Measurements from ENCODE around the gene PRR30. TPM values are rescaled to one million over a fixed set of nuclear protein-coding genes. Genes with fewer than 3 reads are reported as not detected.

The PRR30 gene
- total RNA-seq, 1 experiment from 2014 or later, result not detected

GRCh38 chr2:27175330-27175729, 36.1 kb upstream of the PRR30 start:
- TF ChIP-seq CTCF (IDR thresholded peaks at IDR 0.05; ENCODE audit: unreplicated experiment), result no peak
- CTCF ChIA-PET, result interaction anchor here (1.1 to 2.4 kb wide), 2 partner anchors 9 to 16 kb away, joined by 3 to 7 read pairs; no protein-coding TSS in a partner anchor
- Mint-ChIP-seq H3K4me1 (ENCODE audit: low read depth, unreplicated experiment) (no peaks in the 10 kb centered on the region), H3K27ac (ENCODE audit: unreplicated experiment) (no peak overlapping the region), H3K27me3 (ENCODE audit: unreplicated experiment) (peaks cover 12% of the 10 kb centered on the region), H3K4me3 (ENCODE audit: low read depth, unreplicated experiment) (no peak overlapping the region), H3K9me3 (ENCODE audit: low read depth, unreplicated experiment) (no peaks in the 10 kb centered on the region), H3K36me3 (ENCODE audit: insufficient read depth, unreplicated experiment) (no peaks in the 10 kb centered on the region)
- no TSS peak for BruUV-seq (replicated peaks)
- DNase-seq, result no peak
- intact Hi-C loops (cut with micrococcal nuclease; ENCODE audit: unreplicated experiment), result no loop called here

- no peaks in the 10 kb centered on the region for H3K36me3 Mint-ChIP-seq (ENCODE audit: insufficient read depth, unreplicated experiment)
- H3K4me1 Mint-ChIP-seq (ENCODE audit: low read depth, unreplicated experiment), result no peaks in the 10 kb centered on the region
- CTCF ChIA-PET, result interaction anchor here (0.7 to 2.4 kb wide), 3 partner anchors 8 to 17 kb away, joined by 3 to 7 read pairs (median 5); no protein-coding TSS in a partner anchor
- intact Hi-C loops (cut with micrococcal nuclease; ENCODE audit: unreplicated experiment), result no loop called here
- no peaks in the 10 kb centered on the region for H3K9me3 Mint-ChIP-seq (ENCODE audit: low read depth, unreplicated experiment)
- no TSS peak for BruUV-seq (replicated peaks)
- no peak overlapping the region for H3K27ac Mint-ChIP-seq (ENCODE audit: unreplicated experiment)
- no peak for TF ChIP-seq CTCF (IDR thresholded peaks at IDR 0.05; ENCODE audit: unreplicated experiment)
- peaks cover 13% of the 10 kb centered on the region for H3K27me3 Mint-ChIP-seq (ENCODE audit: unreplicated experiment)
- no peak overlapping the region for H3K4me3 Mint-ChIP-seq (ENCODE audit: low read depth, unreplicated experiment)
- no peak for DNase-seq
These were observed 35.4 kb upstream of the PRR30 start for GRCh38 chr2:27174638-27175037.

- TF ChIP-seq CTCF (IDR thresholded peaks at IDR 0.05; ENCODE audit: unreplicated experiment), result no peak
- CTCF ChIA-PET, result interaction anchor here (0.7 kb wide), 1 partner anchor 132 kb away, joined by 7 read pairs; no protein-coding TSS in a partner anchor
- intact Hi-C loops (cut with micrococcal nuclease; ENCODE audit: unreplicated experiment), result no loop called here
- Mint-ChIP-seq H3K9me3 (ENCODE audit: low read depth, unreplicated experiment) (no peaks in the 10 kb centered on the region), H3K4me1 (ENCODE audit: low read depth, unreplicated experiment) (no peaks in the 10 kb centered on the region), H3K27ac (ENCODE audit: unreplicated experiment) (no peak overlapping the region), H3K27me3 (ENCODE audit: unreplicated experiment) (peaks cover 13% of the 10 kb centered on the region), H3K4me3 (ENCODE audit: low read depth, unreplicated experiment) (no peak overlapping the region), H3K36me3 (ENCODE audit: insufficient read depth, unreplicated experiment) (no peaks in the 10 kb centered on the region)
- no TSS peak for BruUV-seq (replicated peaks)
- no peak for DNase-seq
These were observed 32.2 kb upstream of the PRR30 start for GRCh38 chr2:27171351-27171848.

- CTCF ChIA-PET, result interaction anchor here (0.7 kb wide), 1 partner anchor 132 kb away, joined by 7 read pairs; no protein-coding TSS in a partner anchor
- TF ChIP-seq CTCF (IDR thresholded peaks at IDR 0.05; ENCODE audit: unreplicated experiment), result no peak
- intact Hi-C loops (cut with micrococcal nuclease; ENCODE audit: unreplicated experiment), result no loop called here
- Mint-ChIP-seq H3K27ac (ENCODE audit: unreplicated experiment) (no peak overlapping the region), H3K27me3 (ENCODE audit: unreplicated experiment) (peaks cover 13% of the 10 kb centered on the region), H3K4me1 (ENCODE audit: low read depth, unreplicated experiment) (no peaks in the 10 kb centered on the region), H3K36me3 (ENCODE audit: insufficient read depth, unreplicated experiment) (no peaks in the 10 kb centered on the region), H3K4me3 (ENCODE audit: low read depth, unreplicated experiment) (no peak overlapping the region), H3K9me3 (ENCODE audit: low read depth, unreplicated experiment) (no peaks in the 10 kb centered on the region)
- no peak for DNase-seq
- BruUV-seq (replicated peaks), result no TSS peak
These were observed 31.5 kb upstream of the PRR30 start for GRCh38 chr2:27170581-27171337.

Measured in Calu3 (cell line).